Esophagus muscularis mucosa (tissue), 4 donors: ENCODE measurements around the gene MTO1. TPM values are rescaled to one million over a fixed set of nuclear protein-coding genes. Genes with fewer than 3 reads are reported as not detected.

Experiments used
- DNase-seq: peaks from one replicate; pipeline ENCODE4 v3.0.0-alpha.2; 2017; ENCODE audit errors: extremely low spot score
- H3K27ac ChIP-seq, 4 donors: fragments of 200-600 bp; sonication (generic); replicated peaks in 1 of 4; 1 replicate in 3 of 4; 2 replicates in 1 of 4; pipeline ENCODE4 v1.5.1; 2016 to 2019; ENCODE audit warnings: mild to moderate bottlenecking in 1 of 4
- H3K27me3 ChIP-seq, 4 donors: fragments of 200-600 bp; sonication (generic); one replicate each; pipeline versions ENCODE4 v1.5.1 to v1.6.0; 2016 to 2019
- H3K36me3 ChIP-seq, 4 donors: fragments of 200-600 bp; sonication (generic); one replicate each; pipeline ENCODE4 v1.5.1; 2016 to 2019
- H3K4me1 ChIP-seq, 4 donors: fragments of 200-600 bp; sonication (generic); one replicate each; pipeline ENCODE4 v1.5.1; 2016 to 2019
- H3K4me3 ChIP-seq, 4 donors: fragments of 200-600 bp; sonication (generic); 1 replicate in 2 of 4; 2 replicates in 2 of 4; pipeline ENCODE4 v1.5.1; 2016 to 2019; ENCODE audit warnings: mild to moderate bottlenecking in 4 of 4, moderate library complexity in 1 of 4
- H3K9me3 ChIP-seq, 4 donors: fragments of 200-600 bp; sonication (generic); 1 replicate in 3 of 4; 2 replicates in 1 of 4; pipeline ENCODE4 v1.5.1; 2016 to 2019
- CTCF ChIP-seq, 3 experiments: fragments of 200-600 bp in 2 of 3; fragments of 450-650 bp in 1 of 3; sonication (generic) in 2 of 3; IDR thresholded peaks; one replicate each; pipeline ENCODE4 v1.5.1; 2017 to 2019; ENCODE audit warnings: antibody characterized with exemption in 3 of 3, mild to moderate bottlenecking in 2 of 3, moderate library complexity in 1 of 3
- EP300 ChIP-seq: sonication (generic); formaldehyde crosslinking; IDR thresholded peaks from one replicate; pipeline ENCODE4 v1.6.1; 2017; ENCODE audit warnings: antibody characterized with exemption
- POLR2A ChIP-seq: fragments of 450-650 bp; IDR thresholded peaks from one replicate; pipeline ENCODE4 v1.6.1; 2017; ENCODE audit warnings: antibody characterized with exemption, moderate library complexity, mild to moderate bottlenecking, low read depth
- POLR2AphosphoS5 ChIP-seq, 2 donors: sonication (generic); formaldehyde crosslinking; IDR thresholded peaks; one replicate each; pipeline ENCODE4 v1.6.1; 2017; ENCODE audit warnings: antibody characterized with exemption in 2 of 2
- WGBS: methylation state at CpG from one replicate; pipeline ENCODE4 v1.1.5; 2018; 5-methylcytosine and 5-hydroxymethylcytosine counted together
- intact Hi-C: fragments of 100-400 bp; cut with DNase I; formaldehyde crosslinking; loops from one replicate; pipeline ENCODE4 v1.15.1; 2023
- total RNA-seq, 4 donors: library from RNA; depleted of rRNA; stranded (reverse); fragments of >200 nt; gene quantifications; one replicate each; pipeline versions ENCODE4 v1.1.0 to v1.2.1, GENCODE V29; 2016

The MTO1 gene
- 10 to 100 TPM; 15.2 to 38.6 (median 25.7) TPM for total RNA-seq

DNA sequence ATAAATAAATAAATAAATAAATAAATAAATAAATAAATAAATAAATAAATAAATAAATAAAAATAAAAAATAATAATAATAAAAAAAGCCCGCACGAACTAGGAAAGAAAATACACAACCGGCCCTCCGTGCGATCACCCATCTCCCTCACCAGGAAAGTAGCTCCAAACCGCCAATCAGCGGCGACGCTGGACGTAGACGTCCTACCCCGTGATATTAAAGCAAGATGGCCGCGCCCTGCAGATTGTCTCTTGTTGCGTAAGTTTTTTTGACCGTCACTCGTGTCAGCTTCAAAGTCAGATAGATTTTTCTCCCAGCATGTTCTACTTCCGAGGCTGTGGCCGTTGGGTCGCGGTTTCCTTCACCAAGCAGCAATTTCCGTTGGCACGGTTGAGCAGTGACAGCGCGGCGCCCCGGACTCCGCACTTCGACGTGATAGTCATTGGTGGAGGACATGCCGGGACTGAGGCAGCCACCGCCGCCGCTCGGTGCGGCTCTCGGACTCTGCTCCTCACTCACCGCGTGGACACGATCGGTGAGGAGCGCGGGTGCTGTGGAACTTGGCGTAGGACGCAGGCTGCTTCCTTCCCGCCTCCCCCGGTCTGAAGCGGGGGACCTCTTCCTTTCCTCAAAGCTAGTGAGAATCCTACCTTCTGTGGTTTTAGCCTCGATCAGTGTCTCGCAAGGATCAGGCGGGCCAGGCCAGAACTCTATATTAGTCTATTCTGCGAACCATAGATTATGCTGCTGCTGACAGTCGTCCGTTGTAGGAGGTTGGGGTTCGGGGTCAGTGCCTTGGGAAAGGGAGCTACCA lies at the start of gene MTO1:
Gene MTO1, plus strand, starts transcription at position 201 of the 814 bp plus-strand sequence. Its CDS starts 118 bp downstream, at position 319.
- Histone ChIP-seq H3K4me3 (peak within 1 kb of the TSS; percentile 72 to 95 (median 90)), H3K36me3 (peaks cover 0 to 19% (median 12%) of the 10 kb centered on the region in 4 donors), H3K4me1 (peaks cover 20 to 36% (median 34%) of the 10 kb centered on the region in 4 donors), H3K9me3 (no peaks in the 10 kb centered on the region), H3K27ac (peak within 1 kb of the TSS; percentile 87 to 97 (median 95)), H3K27me3 (no peaks in the 10 kb centered on the region)
- TF ChIP-seq POLR2AphosphoS5 (IDR thresholded peaks at IDR 0.05), result peak; percentile 85 to 86
- TF ChIP-seq EP300, result no peak
- peak; percentile 97 for DNase-seq
- intact Hi-C loops, result no loop called here
- whole genome bisulfite sequencing, result under 1% methylated on average over 39 of the region's 55 CpGs

- TF ChIP-seq POLR2A, result no peak
- no peak for DNase-seq
- no peak overlapping the region for H3K27ac ChIP-seq
- intact Hi-C loops, result no loop called here
- no peak overlapping the region for H3K4me3 ChIP-seq
- WGBS, result 83% methylated on average over 3 of the region's 3 CpGs
- no peaks in the 10 kb centered on the region for H3K27me3 ChIP-seq
- H3K36me3 ChIP-seq, result peaks cover 0 to 12% (median 0%) of the 10 kb centered on the region in 4 donors
- H3K4me1 ChIP-seq, result no peaks in the 10 kb centered on the region
- no peaks in the 10 kb centered on the region for H3K9me3 ChIP-seq
Observed at GRCh38 chr6:73413102-73413501, 48.4 kb upstream of the MTO1 start.

GRCh38 chr6:73418081-73418741 lies 43.3 kb upstream of the MTO1 start:
- 92% methylated on average over 11 of the region's 11 CpGs for WGBS
- H3K36me3 ChIP-seq, result peaks cover 0 to 26% (median 7%) of the 10 kb centered on the region in 4 donors
- intact Hi-C loops, result no loop called here

DNA sequence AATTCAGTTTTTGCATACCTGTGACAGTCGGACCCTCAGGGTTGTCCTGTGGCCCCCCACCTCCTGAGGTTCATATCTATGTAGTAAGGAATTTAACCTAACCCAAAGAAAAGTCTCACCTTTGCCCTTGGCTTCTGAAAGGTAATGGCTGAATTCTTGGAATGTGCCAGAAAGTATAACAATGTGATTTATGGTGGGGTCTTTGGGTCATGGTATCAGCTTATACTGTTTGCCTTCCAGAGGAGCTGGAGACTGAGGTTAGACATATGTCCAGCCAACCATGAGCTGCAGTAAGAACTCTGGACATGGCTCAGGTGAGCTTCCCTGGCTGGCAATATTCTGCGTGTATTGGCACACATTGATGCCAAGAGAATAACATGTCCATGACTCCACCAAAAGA lies 40.0 kb upstream of the MTO1 start:
- no peaks in the 10 kb centered on the region for H3K27me3 ChIP-seq
- no peaks in the 10 kb centered on the region for H3K9me3 ChIP-seq
- intact Hi-C loops, result no loop called here
- peaks cover 0 to 49% (median 17%) of the 10 kb centered on the region in 4 donors for H3K36me3 ChIP-seq
- no peaks in the 10 kb centered on the region for H3K4me1 ChIP-seq
- no peak for DNase-seq
- TF ChIP-seq POLR2AphosphoS5 (IDR thresholded peaks at IDR 0.05) (no peak), CTCF (IDR thresholded peaks at IDR 0.05) (no peak), POLR2A (no peak), EP300 (no peak)
- 69% methylated on average over 2 of the region's 2 CpGs for WGBS
- H3K27ac ChIP-seq, result no peak overlapping the region
- no peak overlapping the region for H3K4me3 ChIP-seq

More at GRCh38 chr6:73418081-73418741, 43.3 kb upstream of the MTO1 start:
- H3K4me1 ChIP-seq, result no peaks in the 10 kb centered on the region
- TF ChIP-seq EP300 (no peak), POLR2A (no peak), POLR2AphosphoS5 (IDR thresholded peaks at IDR 0.05) (no peak), CTCF (IDR thresholded peaks at IDR 0.05) (no peak)
- H3K9me3 ChIP-seq, result no peaks in the 10 kb centered on the region
- no peaks in the 10 kb centered on the region for H3K27me3 ChIP-seq
- no peak for DNase-seq
- no peak overlapping the region for H3K27ac ChIP-seq
- no peak overlapping the region for H3K4me3 ChIP-seq

DNA sequence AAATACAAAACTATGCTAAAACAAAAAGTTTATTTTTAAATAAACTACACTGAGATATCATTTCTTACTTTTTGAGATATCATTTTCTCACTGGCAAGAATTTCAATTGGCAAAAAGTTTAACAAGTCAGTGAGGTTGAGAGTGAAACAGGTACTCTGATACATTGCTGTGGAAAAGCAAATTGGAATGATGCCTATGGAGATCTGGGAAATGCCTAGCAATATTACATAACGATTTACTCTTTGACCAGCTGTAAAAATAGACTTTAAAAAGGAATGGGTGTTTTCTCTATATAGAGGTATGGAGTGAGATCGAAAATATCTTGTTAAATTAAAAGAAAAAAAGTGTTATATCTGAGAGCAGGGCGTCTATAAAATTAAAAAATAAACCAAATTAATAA lies 26.3 kb upstream of the MTO1 start:
- intact Hi-C loops, result no loop called here
- Histone ChIP-seq H3K36me3 (peaks cover 13 to 76% (median 27%) of the 10 kb centered on the region in 4 donors), H3K9me3 (no peaks in the 10 kb centered on the region), H3K27me3 (no peaks in the 10 kb centered on the region), H3K4me3 (no peak overlapping the region), H3K27ac (no peak overlapping the region), H3K4me1 (no peaks in the 10 kb centered on the region)
- 86% methylated on average over 3 of the region's 3 CpGs for WGBS
- DNase-seq, result no peak
- TF ChIP-seq POLR2AphosphoS5 (IDR thresholded peaks at IDR 0.05), result no peak
- TF ChIP-seq POLR2A, result no peak
- no peak for TF ChIP-seq CTCF (IDR thresholded peaks at IDR 0.05)
- TF ChIP-seq EP300, result no peak
